Diencephalon (tissue), 1 donor: ENCODE measurements around the gene WT1. TPM values are rescaled to one million over a fixed set of nuclear protein-coding genes. Genes with fewer than 3 reads are reported as not detected.

Source experiments
- small RNA-seq: library from RNA; depleted of rRNA; stranded (forward); fragments of <200 nt; gene quantifications from one replicate; pipeline ENCODE3, GENCODE V24; 2014
- total RNA-seq: library from RNA; depleted of rRNA; stranded (reverse); fragments of >200 nt; gene quantifications from one replicate; pipeline ENCODE4 v1.2.3, GENCODE V29; 2014

The WT1 gene
- not detected for total RNA-seq

GRCh38 chr11:32435511-32435941 is at the start of gene WT1:
WT1 (minus strand) TSS chr11:32435539.

Small RNA genes lying within 50 kb of the gene (small RNA-seq; reads per million reads assigned to genes)
- gene RF02204, result not detected
- not detected for gene RF02205

Other genes with a start within 250 kb of the WT1 start
- 117 TPM for gene EIF3M, start 148.3 kb upstream of the WT1 start, total RNA-seq